Fibroblast of peridontal ligament (primary cell): ENCODE results near the gene NCAPD2.
"Not testable (repeated sequence)": the region's sequence is repeated elsewhere in the genome, so short reads cannot be mapped to it uniquely, and the experiment has no call there.

Experiments
- DNase-seq: peaks from one replicate; pipeline ENCODE4 v3.0.0-alpha.2; 2010; ENCODE audit errors: extremely low read depth

Gene NCAPD2

GRCh38 chr12:6465467-6466183 is 28.3 kb upstream of the NCAPD2 start:
- peak; percentile 87 for DNase-seq

GRCh38 chr12:6466184-6466573 is 27.7 kb upstream of the NCAPD2 start:
- no peak for DNase-seq

GRCh38 chr12:6466751-6467150 is 27.2 kb upstream of the NCAPD2 start:
- DNase-seq, result not testable (repeated sequence)

- DNase-seq, result not testable (repeated sequence)
Measured at GRCh38 chr12:6467571-6468282, 26.2 kb upstream of the NCAPD2 start.

GRCh38 chr12:6468283-6468575 is 25.7 kb upstream of the NCAPD2 start:
- DNase-seq, result peak; percentile 42

GRCh38 chr12:6469092-6469491 is 24.8 kb upstream of the NCAPD2 start:
- no peak for DNase-seq

- DNase-seq, result peak; percentile 30
Measured at GRCh38 chr12:6469609-6470374, 24.1 kb upstream of the NCAPD2 start.

- peak; percentile 94 for DNase-seq
Measured at GRCh38 chr12:6470375-6471163, 23.3 kb upstream of the NCAPD2 start, which contains the start of gene VAMP1. Gene VAMP1, minus strand, starts transcription at chr12:6470677. Its CDS starts 146 bp downstream, at chr12:6470531.

GRCh38 chr12:6471989-6472360 is 21.9 kb upstream of the NCAPD2 start:
- DNase-seq, result peak; percentile 43

GRCh38 chr12:6472491-6472890 is 21.4 kb upstream of the NCAPD2 start:
- no peak for DNase-seq

GRCh38 chr12:6475233-6475975 is 18.5 kb upstream of the NCAPD2 start:
- not testable (repeated sequence) for DNase-seq

- DNase-seq, result peak; percentile 91
Measured at GRCh38 chr12:6476489-6476888, 17.4 kb upstream of the NCAPD2 start.

- DNase-seq, result not testable (repeated sequence)
Measured at GRCh38 chr12:6477601-6478377, 16.1 kb upstream of the NCAPD2 start.

- DNase-seq, result no peak
Measured at GRCh38 chr12:6478416-6478815, 15.5 kb upstream of the NCAPD2 start.

- no peak for DNase-seq
Measured at GRCh38 chr12:6488240-6488639, 5.7 kb upstream of the NCAPD2 start.

GRCh38 chr12:6489449-6489848 is 4.5 kb upstream of the NCAPD2 start:
- DNase-seq, result no peak

GRCh38 chr12:6490673-6491072 is 3.2 kb upstream of the NCAPD2 start:
- DNase-seq, result not testable (repeated sequence)

GRCh38 chr12:6492838-6493496 is 935 bp upstream of the NCAPD2 start, which contains the start of gene MRPL51:
Gene MRPL51, minus strand, starts transcription at chr12:6493262. Its CDS starts 126 bp downstream, at chr12:6493136.
- DNase-seq, result peak; percentile 90

GRCh38 chr12:6494258-6494743 is 399 bp downstream of the NCAPD2 start:
- no peak for DNase-seq
